ENCODE results near the gene SLC49A3. TPM values are rescaled to one million over a fixed set of nuclear protein-coding genes. Genes with fewer than 3 reads are reported as not detected.

Gene SLC49A3
- total and polyA plus RNA-seq, 2 experiments from 2014 or later: 1.3 to 3.7 TPM

GRCh38 chr4:682490-683172 lies 6.3 kb downstream of the SLC49A3 start (continued):
- TF ChIP-seq ZNF462 (CRISPR knock-in tag; IDR thresholded peaks at IDR 0.05): no peak
- TF ChIP-seq ETS1 (IDR thresholded peaks at IDR 0.05): no peak
- no peak for TF ChIP-seq EZH2phosphoT487 (IDR thresholded peaks at IDR 0.05; ENCODE audit: unreplicated experiment)
- TF ChIP-seq ZNF331 (CRISPR knock-in tag; IDR thresholded peaks at IDR 0.05; ENCODE audit: low read depth): no peak
- no peak for TF ChIP-seq CTCF (conservative IDR thresholded peaks at IDR 0.05; ENCODE audit: low read depth in 2 of 2)
